Epidermal melanocyte (primary cell): ENCODE data around the gene PKIB.
"Not testable (repeated sequence)": the region's sequence is repeated elsewhere in the genome, so short reads cannot be mapped to it uniquely, and the experiment has no call there.

Experiments
- DNase-seq: peaks from one replicate; pipeline ENCODE4 v3.0.0; 2011; ENCODE audit warnings: low spot score; ENCODE audit not compliant: insufficient read length

PKIB gene

DNA sequence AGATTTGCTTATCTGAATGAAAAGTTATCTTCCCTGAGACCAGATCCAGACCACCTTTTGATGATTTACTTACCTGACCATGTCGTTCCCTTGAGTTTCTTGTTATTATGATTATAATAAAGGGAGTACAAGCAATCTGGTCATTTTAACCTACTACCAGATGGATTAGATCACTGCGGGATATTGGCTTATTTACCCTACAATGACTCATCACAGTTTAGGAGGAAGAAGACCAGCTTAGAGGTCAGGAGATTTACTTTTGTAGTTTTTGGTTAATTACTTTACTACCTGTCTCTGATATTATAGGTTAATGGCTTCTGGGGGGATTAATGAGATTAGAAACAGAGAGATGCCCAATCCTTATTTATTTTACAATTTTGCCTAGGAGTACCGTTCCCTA, 10.7 kb downstream of the PKIB start:
- no peak for DNase-seq

- DNase-seq, result no peak
Observed at GRCh38 chr6:122621638-122622037, 11.4 kb downstream of the PKIB start.

GRCh38 chr6:122622479-122622878, 12.3 kb downstream of the PKIB start:
- DNase-seq, result no peak

DNA sequence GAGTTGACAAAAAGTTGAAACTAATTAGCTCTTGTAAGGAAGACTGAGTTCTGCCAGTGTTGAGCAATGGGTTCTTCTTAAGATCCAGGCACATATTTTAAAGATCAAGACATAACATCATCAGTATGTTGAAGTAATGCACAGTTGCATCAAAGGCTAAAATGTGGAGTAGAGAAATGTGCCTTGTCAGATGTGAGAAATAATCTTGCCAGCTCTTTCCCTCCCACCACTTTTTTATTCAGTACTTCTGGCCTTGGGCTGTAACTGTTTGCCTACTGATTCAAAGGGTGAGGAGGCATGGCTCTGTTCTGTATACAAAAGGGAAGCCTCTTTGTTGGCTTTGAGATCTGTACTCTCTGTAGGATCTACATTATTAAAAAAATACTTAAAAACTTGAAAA, 13.1 kb downstream of the PKIB start:
- DNase-seq, result no peak

DNA sequence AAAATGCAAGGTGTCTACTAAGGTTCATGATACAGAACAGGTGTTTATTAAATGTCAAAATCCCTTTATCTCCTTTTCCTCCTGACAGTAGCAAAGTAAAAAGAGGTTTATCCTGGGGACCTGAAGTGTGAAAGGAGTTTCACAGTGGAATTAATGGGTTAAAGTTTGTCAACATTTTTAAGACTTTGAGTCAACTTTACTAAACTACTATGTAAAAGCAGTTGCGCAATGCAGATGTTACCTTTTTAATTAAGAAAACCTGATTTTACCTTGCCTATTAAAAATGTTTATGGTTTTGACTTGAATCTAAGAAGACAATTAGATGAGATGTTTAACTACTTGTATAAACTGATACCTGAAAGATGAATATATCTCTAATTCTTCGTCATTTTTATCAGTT, 14.6 kb downstream of the PKIB start:
- no peak for DNase-seq

- no peak for DNase-seq
Observed at GRCh38 chr6:122628714-122629113, 18.5 kb downstream of the PKIB start.

GRCh38 chr6:122631571-122632249, 21.5 kb downstream of the PKIB start:
- DNase-seq, result no peak

- DNase-seq, result no peak
Observed at GRCh38 chr6:122640366-122640765, 30.2 kb downstream of the PKIB start.

- DNase-seq, result no peak
Observed at GRCh38 chr6:122641819-122642218, 31.6 kb downstream of the PKIB start.

GRCh38 chr6:122642604-122643003, 32.4 kb downstream of the PKIB start:
- DNase-seq, result not testable (repeated sequence)

DNA sequence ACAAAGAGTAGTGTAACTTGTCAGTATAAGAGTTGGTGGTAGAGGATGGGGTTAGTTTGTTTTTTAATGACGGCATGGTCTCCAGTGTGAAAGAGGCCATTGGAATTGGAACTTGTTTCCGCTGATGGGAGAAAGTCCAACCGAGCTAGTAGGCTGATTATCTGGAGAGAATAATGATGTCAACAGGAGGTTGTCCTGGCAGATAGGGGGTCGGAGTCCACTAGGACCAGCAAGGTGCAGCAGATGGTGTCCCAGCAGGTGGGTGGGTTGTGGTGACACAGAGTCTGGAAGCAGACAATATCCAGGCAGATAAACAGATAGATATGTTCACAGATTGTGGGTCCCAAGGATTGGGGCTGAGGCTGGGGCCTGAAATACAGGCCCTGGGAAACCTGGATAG, 35.1 kb downstream of the PKIB start:
- DNase-seq, result no peak

GRCh38 chr6:122647765-122648164, 37.6 kb downstream of the PKIB start:
- no peak for DNase-seq

DNA sequence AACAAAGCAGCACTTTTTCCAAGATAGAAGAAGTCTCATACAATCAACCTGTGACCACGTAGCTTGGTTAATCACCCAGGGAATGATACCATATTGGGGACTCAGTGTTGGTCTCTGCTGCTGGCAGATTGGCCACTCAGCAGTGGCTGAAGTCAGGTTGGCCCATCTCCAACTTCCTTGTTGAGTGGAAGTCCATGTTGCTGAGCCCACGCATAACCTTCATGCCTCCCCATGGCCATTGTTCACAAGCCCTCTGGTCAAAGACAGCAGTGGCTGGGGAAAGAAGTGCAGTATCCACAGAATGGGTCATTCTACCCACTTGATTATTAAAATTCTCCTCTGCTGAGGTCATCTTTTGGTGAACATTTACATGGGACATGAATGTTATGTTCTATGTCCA, 38.5 kb downstream of the PKIB start:
- DNase-seq, result no peak

- DNase-seq, result no peak
Observed at GRCh38 chr6:122649701-122650100, 39.5 kb downstream of the PKIB start.

GRCh38 chr6:122650403-122650802, 40.2 kb downstream of the PKIB start:
- DNase-seq, result no peak

- no peak for DNase-seq
Observed at GRCh38 chr6:122651031-122651430, 40.8 kb downstream of the PKIB start.

- no peak for DNase-seq
Observed at GRCh38 chr6:122651604-122652003, 41.4 kb downstream of the PKIB start.

GRCh38 chr6:122652431-122652830, 42.2 kb downstream of the PKIB start:
- DNase-seq, result no peak

- no peak for DNase-seq
Observed at GRCh38 chr6:122653094-122653493, 42.9 kb downstream of the PKIB start.

- no peak for DNase-seq
Observed at GRCh38 chr6:122654012-122654411, 43.8 kb downstream of the PKIB start.

GRCh38 chr6:122657601-122658000, 47.4 kb downstream of the PKIB start:
- no peak for DNase-seq

DNA sequence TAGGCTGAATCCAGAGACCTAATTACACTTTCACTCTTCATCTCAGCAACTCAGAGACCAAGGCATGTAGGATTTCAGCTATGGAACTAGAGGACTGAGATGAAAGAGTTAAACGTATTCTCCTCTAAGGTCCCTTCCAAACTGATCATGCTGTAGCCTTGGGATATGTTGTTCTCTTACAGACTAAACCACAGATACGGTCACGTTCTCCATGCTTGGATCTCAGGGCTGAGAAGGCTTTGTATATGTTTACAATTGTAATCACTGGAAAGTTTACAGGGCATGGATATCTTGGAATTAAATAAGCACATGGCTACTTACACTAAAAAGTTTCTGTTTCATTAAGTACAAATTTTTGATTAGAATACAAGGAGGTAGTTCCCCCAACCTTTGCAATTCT, 50.1 kb downstream of the PKIB start:
- no peak for DNase-seq

- no peak for DNase-seq
Observed at GRCh38 chr6:122663981-122664380, 53.8 kb downstream of the PKIB start.

- no peak for DNase-seq
Observed at GRCh38 chr6:122665929-122666328, 55.7 kb downstream of the PKIB start.
